ENCODE results near the gene IFITM1. TPM values are rescaled to one million over a fixed set of nuclear protein-coding genes. Genes with fewer than 3 reads are reported as not detected.
"Not testable (repeated sequence)": the region's sequence is repeated elsewhere in the genome, so short reads cannot be mapped to it uniquely, and the experiment has no call there.

Gene IFITM1
- total RNA-seq, 2 experiments from 2014 or later = 248 to 285 TPM

GRCh38 chr11:324156-324555, 10.3 kb downstream of the IFITM1 start:
- Mint-ChIP-seq H3K4me3 (no peak overlapping the region), H3K27me3 (no peaks in the 10 kb centered on the region), H3K4me1 (peaks cover 53% of the 10 kb centered on the region), H3K27ac (no peak overlapping the region), H3K36me3 (ENCODE audit: low read depth) (peaks cover 10% of the 10 kb centered on the region), H3K9me3 (ENCODE audit: low read depth) (no peaks in the 10 kb centered on the region)
- ChIA-PET CTCF (no interaction called here), POLR2A (no interaction called here)
- ATAC-seq (no peak), DNase-seq (no peak)
- intact Hi-C loops (cut with DNase I, micrococcal nuclease) = no loop called here

GRCh38 chr11:324593-325517, 11.0 kb downstream of the IFITM1 start:
- H3K9me3 Mint-ChIP-seq (ENCODE audit: low read depth); CTCF ChIA-PET; DNase-seq; intact Hi-C loops (cut with DNase I, micrococcal nuclease); POLR2A ChIA-PET; H3K4me3 Mint-ChIP-seq; ATAC-seq; H3K27me3 Mint-ChIP-seq; H3K36me3 Mint-ChIP-seq (ENCODE audit: low read depth): not testable (repeated sequence)
- H3K27ac Mint-ChIP-seq = peak overlapping the region; percentile 56
- H3K4me1 Mint-ChIP-seq = peaks cover 58% of the 10 kb centered on the region

GRCh38 chr11:325796-326591, 12.2 kb downstream of the IFITM1 start:
- POLR2A ChIA-PET = no interaction called here

GRCh38 chr11:326592-326841, 12.7 kb downstream of the IFITM1 start:
- DNase-seq = no peak
- intact Hi-C loops (cut with DNase I, micrococcal nuclease) = loop anchor here in 1 of 2 experiments (2.0 kb wide), 1 partner anchor 14 kb away; no protein-coding TSS in a partner anchor
- H3K27me3 Mint-ChIP-seq = no peaks in the 10 kb centered on the region
- H3K27ac Mint-ChIP-seq = peak overlapping the region; percentile 93
- ATAC-seq = no peak
- H3K4me1 Mint-ChIP-seq = peaks cover 62% of the 10 kb centered on the region
- no peaks in the 10 kb centered on the region for H3K36me3 Mint-ChIP-seq (ENCODE audit: low read depth)
- POLR2A ChIA-PET = no interaction called here
- H3K9me3 Mint-ChIP-seq (ENCODE audit: low read depth) = no peaks in the 10 kb centered on the region
- H3K4me3 Mint-ChIP-seq = peak overlapping the region; percentile 36
- CTCF ChIA-PET = interaction anchor here (1.2 to 2.4 kb wide), 3 partner anchors 9 to 14 kb away, joined by 3 to 7 read pairs (median 3); no protein-coding TSS in a partner anchor

More at GRCh38 chr11:325796-326591, 12.2 kb downstream of the IFITM1 start:
- Mint-ChIP-seq H3K9me3 (ENCODE audit: low read depth) (no peaks in the 10 kb centered on the region), H3K27me3 (no peaks in the 10 kb centered on the region), H3K4me1 (peaks cover 57% of the 10 kb centered on the region), H3K27ac (peak overlapping the region; percentile 93), H3K4me3 (peak overlapping the region; percentile 36), H3K36me3 (ENCODE audit: low read depth) (no peaks in the 10 kb centered on the region)
- intact Hi-C loops (cut with DNase I, micrococcal nuclease) = loop anchor here in 1 of 2 experiments (2.0 kb wide), 1 partner anchor 13 kb away; no protein-coding TSS in a partner anchor
- DNase-seq (no peak), ATAC-seq (no peak)
- CTCF ChIA-PET = interaction anchor here (1.2 to 2.4 kb wide), 3 partner anchors 9 to 14 kb away, joined by 3 to 7 read pairs (median 3); no protein-coding TSS in a partner anchor

GRCh38 chr11:326842-327580, 13.2 kb downstream of the IFITM1 start:
- H3K27me3 Mint-ChIP-seq = no peaks in the 10 kb centered on the region
- H3K4me3 Mint-ChIP-seq = peak overlapping the region; percentile 36
- ChIA-PET POLR2A (interaction anchor here (1.0 kb wide), 1 partner anchor 9 kb away, joined by 3 read pairs; no protein-coding TSS in a partner anchor), CTCF (interaction anchor here (0.6 to 2.4 kb wide), 7 partner anchors 10 to 120 kb away, joined by 3 to 7 read pairs (median 3); partner anchors contain the start of genes BET1L and RIC8A)
- peak; percentile 59 for ATAC-seq
- no peaks in the 10 kb centered on the region for H3K36me3 Mint-ChIP-seq (ENCODE audit: low read depth)
- H3K27ac Mint-ChIP-seq = peak overlapping the region; percentile 93
- DNase-seq = peak; percentile 86
- H3K9me3 Mint-ChIP-seq (ENCODE audit: low read depth) = no peaks in the 10 kb centered on the region
- intact Hi-C loops (cut with DNase I, micrococcal nuclease) = loop anchor here in 1 of 2 experiments (2.0 kb wide), 1 partner anchor 14 kb away; no protein-coding TSS in a partner anchor
- peaks cover 66% of the 10 kb centered on the region for H3K4me1 Mint-ChIP-seq

- intact Hi-C loops (cut with DNase I, micrococcal nuclease) = loop anchor here in 1 of 2 experiments (2.0 kb wide), 1 partner anchor 15 kb away; no protein-coding TSS in a partner anchor
- peak overlapping the region; percentile 93 for H3K27ac Mint-ChIP-seq
- DNase-seq = no peak
- H3K4me3 Mint-ChIP-seq = peak overlapping the region; percentile 36
- POLR2A ChIA-PET = interaction anchor here (1.0 kb wide), 1 partner anchor 10 kb away, joined by 3 read pairs; no protein-coding TSS in a partner anchor
- H3K4me1 Mint-ChIP-seq = peaks cover 68% of the 10 kb centered on the region
- no peaks in the 10 kb centered on the region for H3K27me3 Mint-ChIP-seq
- no peaks in the 10 kb centered on the region for H3K36me3 Mint-ChIP-seq (ENCODE audit: low read depth)
- ATAC-seq = no peak
- CTCF ChIA-PET = interaction anchor here (1.0 to 2.4 kb wide), 6 partner anchors 10 to 77 kb away, joined by 3 to 7 read pairs (median 3); no protein-coding TSS in a partner anchor
- no peaks in the 10 kb centered on the region for H3K9me3 Mint-ChIP-seq (ENCODE audit: low read depth)
Observed at GRCh38 chr11:327581-327923, 13.7 kb downstream of the IFITM1 start.

GRCh38 chr11:328012-328411, 14.2 kb downstream of the IFITM1 start:
- intact Hi-C loops (cut with DNase I, micrococcal nuclease) = no loop called here
- Mint-ChIP-seq H3K27ac (peak overlapping the region; percentile 42), H3K27me3 (no peaks in the 10 kb centered on the region), H3K36me3 (ENCODE audit: low read depth) (no peaks in the 10 kb centered on the region), H3K4me3 (no peak overlapping the region), H3K4me1 (peaks cover 72% of the 10 kb centered on the region), H3K9me3 (ENCODE audit: low read depth) (no peaks in the 10 kb centered on the region)
- DNase-seq (no peak), ATAC-seq (no peak)
- ChIA-PET POLR2A (no interaction called here), CTCF (interaction anchor here (0.6 to 2.4 kb wide), 4 partner anchors 11 to 191 kb away, joined by 3 to 7 read pairs (median 3); no protein-coding TSS in a partner anchor)

GRCh38 chr11:328516-329100, 14.8 kb downstream of the IFITM1 start:
- intact Hi-C loops (cut with DNase I, micrococcal nuclease); DNase-seq; ATAC-seq; H3K9me3 Mint-ChIP-seq (ENCODE audit: low read depth); H3K36me3 Mint-ChIP-seq (ENCODE audit: low read depth); H3K27me3 Mint-ChIP-seq: not testable (repeated sequence)
- Mint-ChIP-seq H3K4me3 (peak overlapping the region; percentile 58), H3K27ac (peak overlapping the region; percentile 82), H3K4me1 (peaks cover 72% of the 10 kb centered on the region)
- CTCF ChIA-PET = interaction anchor here (0.6 to 2.4 kb wide), 8 partner anchors 9 to 190 kb away, joined by 3 to 10 read pairs (median 3); no protein-coding TSS in a partner anchor
- POLR2A ChIA-PET = interaction anchor here (0.5 to 1.0 kb wide), 2 partner anchors 11 to 27 kb away, joined by 3 read pairs; no protein-coding TSS in a partner anchor

- POLR2A ChIA-PET = interaction anchor here (0.8 to 1.2 kb wide), 4 partner anchors 10 to 74 kb away, joined by 3 read pairs; no protein-coding TSS in a partner anchor
- intact Hi-C loops (cut with DNase I, micrococcal nuclease) = no loop called here
- H3K27ac Mint-ChIP-seq = peak overlapping the region; percentile 82
Observed at GRCh38 chr11:329886-330253, 16.0 kb downstream of the IFITM1 start.

GRCh38 chr11:330307-330693, 16.5 kb downstream of the IFITM1 start:
- H3K36me3 Mint-ChIP-seq (ENCODE audit: low read depth) = no peaks in the 10 kb centered on the region
- H3K4me3 Mint-ChIP-seq = peak overlapping the region; percentile 58
- peaks cover 60% of the 10 kb centered on the region for H3K4me1 Mint-ChIP-seq
- ChIA-PET CTCF (interaction anchor here (0.7 to 1.9 kb wide), 6 partner anchors 9 to 95 kb away, joined by 4 to 10 read pairs (median 4); no protein-coding TSS in a partner anchor), POLR2A (interaction anchor here (0.8 to 1.2 kb wide), 4 partner anchors 10 to 73 kb away, joined by 3 read pairs; no protein-coding TSS in a partner anchor)
- DNase-seq = no peak
- H3K27me3 Mint-ChIP-seq = no peaks in the 10 kb centered on the region
- H3K27ac Mint-ChIP-seq = no peak overlapping the region
- intact Hi-C loops (cut with DNase I, micrococcal nuclease) = no loop called here
- no peaks in the 10 kb centered on the region for H3K9me3 Mint-ChIP-seq (ENCODE audit: low read depth)
- ATAC-seq = no peak

More at GRCh38 chr11:329886-330253, 16.0 kb downstream of the IFITM1 start:
- CTCF ChIA-PET = interaction anchor here (0.6 to 1.9 kb wide), 8 partner anchors 10 to 95 kb away, joined by 3 to 10 read pairs (median 4); no protein-coding TSS in a partner anchor
- H3K9me3 Mint-ChIP-seq (ENCODE audit: low read depth) = no peaks in the 10 kb centered on the region
- peaks cover 62% of the 10 kb centered on the region for H3K4me1 Mint-ChIP-seq
- ATAC-seq = no peak
- DNase-seq = no peak
- H3K4me3 Mint-ChIP-seq = peak overlapping the region; percentile 58
- H3K27me3 Mint-ChIP-seq = no peaks in the 10 kb centered on the region
- no peaks in the 10 kb centered on the region for H3K36me3 Mint-ChIP-seq (ENCODE audit: low read depth)

All from activated CD4-positive, alpha-beta T cell treated with anti-CD3 and anti-CD28 coated beads for 36 hours (primary cell).